HG03066 (cell line): ENCODE data around the gene FANCE.
"Not testable (repeated sequence)": the region's sequence is repeated elsewhere in the genome, so short reads cannot be mapped to it uniquely, and the experiment has no call there.

Source experiments
- ATAC-seq: cut with Tn5 transposase; IDR thresholded peaks from one replicate; pipeline ENCODE4 v1.9.1; 2021; ENCODE audit warnings: low read depth; ENCODE audit not compliant: unreplicated experiment

FANCE gene

GRCh38 chr6:35496036-35496840, 44.1 kb downstream of the FANCE start:
- no peak for ATAC-seq

GRCh38 chr6:35496841-35497570, 44.9 kb downstream of the FANCE start, which contains the start of gene TEAD3:
Gene TEAD3, minus strand, starts transcription at chr6:35497079.
- ATAC-seq, result no peak

- ATAC-seq, result no peak
Observed at GRCh38 chr6:35497571-35498421, 45.7 kb downstream of the FANCE start.

GRCh38 chr6:35498422-35499067, 46.4 kb downstream of the FANCE start:
- ATAC-seq, result no peak

- ATAC-seq, result no peak
Observed at GRCh38 chr6:35499372-35499771, 47.2 kb downstream of the FANCE start.

- ATAC-seq, result no peak
Observed at GRCh38 chr6:35500782-35501181, 48.6 kb downstream of the FANCE start.

- ATAC-seq, result no peak
Observed at GRCh38 chr6:35501784-35502183, 49.6 kb downstream of the FANCE start.

- no peak for ATAC-seq
Observed at GRCh38 chr6:35503534-35503933, 51.4 kb downstream of the FANCE start.

GRCh38 chr6:35505999-35506412, 53.9 kb downstream of the FANCE start:
- ATAC-seq, result no peak

- no peak for ATAC-seq
Observed at GRCh38 chr6:35506536-35506935, 54.4 kb downstream of the FANCE start.

- no peak for ATAC-seq
Observed at GRCh38 chr6:35507221-35507620, 55.1 kb downstream of the FANCE start.

GRCh38 chr6:35508027-35508426, 55.9 kb downstream of the FANCE start:
- no peak for ATAC-seq

GRCh38 chr6:35508542-35508941, 56.4 kb downstream of the FANCE start:
- ATAC-seq, result no peak

GRCh38 chr6:35510916-35511561, 58.9 kb downstream of the FANCE start:
- no peak for ATAC-seq

GRCh38 chr6:35511562-35511941, 59.4 kb downstream of the FANCE start:
- no peak for ATAC-seq

GRCh38 chr6:35512006-35512405, 59.9 kb downstream of the FANCE start:
- no peak for ATAC-seq

GRCh38 chr6:35512740-35513139, 60.6 kb downstream of the FANCE start, which contains the start of gene TULP1:
Gene TULP1, minus strand, starts transcription at chr6:35512896. Its CDS starts 38 bp downstream, at chr6:35512858.
- ATAC-seq, result no peak

GRCh38 chr6:35514587-35514986, 62.4 kb downstream of the FANCE start:
- no peak for ATAC-seq

- not testable (repeated sequence) for ATAC-seq
Observed at GRCh38 chr6:35515939-35516338, 63.8 kb downstream of the FANCE start.
